Measurements from ENCODE around the gene ZNF883. TPM values are rescaled to one million over a fixed set of nuclear protein-coding genes. Genes with fewer than 3 reads are reported as not detected.
A peak's percentile ranks its signal among the peaks of the same experiment; 100 is the strongest.

Gene ZNF883
- polyA plus RNA-seq, 1 of the 3 experiments (the other 2 are of a cell fraction): 2.0 TPM

DNA sequence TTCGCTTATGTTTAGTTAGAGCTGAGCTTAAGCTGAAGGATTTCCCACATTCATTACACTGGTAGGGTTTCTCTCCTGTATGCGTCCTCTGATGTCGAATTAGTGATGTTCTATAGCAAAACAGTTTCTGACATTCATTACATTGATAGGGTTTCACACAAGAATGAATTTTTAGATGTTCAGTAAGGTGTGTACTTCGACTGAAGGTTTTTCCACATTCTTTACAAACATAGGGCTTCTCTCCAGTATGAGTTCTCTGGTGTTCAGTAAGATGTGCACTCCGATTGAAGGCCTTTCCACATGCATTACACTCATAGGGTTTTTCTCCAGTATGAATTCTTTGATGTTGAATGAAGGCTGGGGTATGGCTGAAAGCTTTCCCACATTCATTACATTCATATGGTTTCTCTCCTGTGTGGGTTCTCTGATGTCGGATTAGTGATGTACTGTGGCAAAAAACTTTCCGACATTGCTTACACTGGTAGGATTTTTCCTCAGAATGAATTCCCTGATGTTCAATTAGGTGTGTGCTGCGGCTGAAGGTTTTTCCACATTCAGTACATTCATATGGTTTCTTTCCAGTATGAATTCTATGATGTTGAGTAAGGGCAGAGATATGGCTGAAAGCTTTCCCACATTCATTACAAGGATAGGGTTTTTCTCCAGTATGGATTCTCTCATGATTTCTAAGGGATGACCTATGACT lies 14.6 kb downstream of the ZNF883 start:
- H4K20me1 ChIP-seq (ENCODE audit: insufficient read depth): no peaks in the 10 kb centered on the region
- H3F3A ChIP-seq (replicated peaks; ENCODE audit: insufficient read depth): no peaks in the 10 kb centered on the region
- no peaks in the 10 kb centered on the region for H3K79me2 ChIP-seq (ENCODE audit: insufficient read depth)
- peaks cover 36% of the 10 kb centered on the region for H3K9me3 ChIP-seq
- H3K4me1 ChIP-seq (ENCODE audit: control insufficient read depth in 1 of 2, insufficient read depth in 2 of 2, low read depth in 1 of 2, low read length in 1 of 2): no peaks in the 10 kb centered on the region
- 54% methylated on average over 8 of the region's 8 CpGs for WGBS (ENCODE audit: low lambda C conversion rate)
- no peak overlapping the region for H3K9ac ChIP-seq
- no peak overlapping the region for H3K27ac ChIP-seq (ENCODE audit: low read depth in 2 of 2, low read length in 1 of 2)
- H2AFZ ChIP-seq (ENCODE audit: low read depth): no peak overlapping the region
- no peaks in the 10 kb centered on the region for H3K9me2 ChIP-seq
- no peak for DNase-seq
- H3K27me3 ChIP-seq (ENCODE audit: insufficient read depth): no peaks in the 10 kb centered on the region
- no peak overlapping the region; a peak in 1 of 4 replicates for H3K4me3 ChIP-seq (ENCODE audit: low read depth in 2 of 2, low read length in 1 of 2)
- peaks cover 0 to 36% of the 10 kb centered on the region in 2 experiments for H3K36me3 ChIP-seq (replicated peaks in 1 of 2; ENCODE audit: control insufficient read depth in 1 of 2, insufficient read depth in 2 of 2, low read length in 1 of 2)
- POLR2A ChIA-PET: no interaction called here
- no peak overlapping the region for H3K4me2 ChIP-seq
- TF ChIP-seq, protein P1, sequence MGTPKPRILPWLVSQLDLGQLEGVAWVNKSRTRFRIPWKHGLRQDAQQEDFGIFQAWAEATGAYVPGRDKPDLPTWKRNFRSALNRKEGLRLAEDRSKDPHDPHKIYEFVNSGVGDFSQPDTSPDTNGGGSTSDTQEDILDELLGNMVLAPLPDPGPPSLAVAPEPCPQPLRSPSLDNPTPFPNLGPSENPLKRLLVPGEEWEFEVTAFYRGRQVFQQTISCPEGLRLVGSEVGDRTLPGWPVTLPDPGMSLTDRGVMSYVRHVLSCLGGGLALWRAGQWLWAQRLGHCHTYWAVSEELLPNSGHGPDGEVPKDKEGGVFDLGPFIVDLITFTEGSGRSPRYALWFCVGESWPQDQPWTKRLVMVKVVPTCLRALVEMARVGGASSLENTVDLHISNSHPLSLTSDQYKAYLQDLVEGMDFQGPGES (IDR thresholded peaks at IDR 0.05; ENCODE audit: low read depth, low read length): no peak
- TF ChIP-seq ELF1 (IDR thresholded peaks at IDR 0.05) (no peak), RFX5 (IDR thresholded peaks at IDR 0.05; ENCODE audit: low read length) (no peak), FOSL2 (IDR thresholded peaks at IDR 0.05; ENCODE audit: borderline replicate concordance, low read depth) (no peak), EP300 (IDR thresholded peaks at IDR 0.05; ENCODE audit: borderline replicate concordance in 1 of 2, low read depth in 1 of 2, low read length in 1 of 2) (no peak), RAD21 (IDR thresholded peaks at IDR 0.05; ENCODE audit: low read length) (no peak), FOXJ3 (CRISPR knock-in tag; IDR thresholded peaks at IDR 0.05) (no peak)
- TF ChIP-seq, protein P2, sequence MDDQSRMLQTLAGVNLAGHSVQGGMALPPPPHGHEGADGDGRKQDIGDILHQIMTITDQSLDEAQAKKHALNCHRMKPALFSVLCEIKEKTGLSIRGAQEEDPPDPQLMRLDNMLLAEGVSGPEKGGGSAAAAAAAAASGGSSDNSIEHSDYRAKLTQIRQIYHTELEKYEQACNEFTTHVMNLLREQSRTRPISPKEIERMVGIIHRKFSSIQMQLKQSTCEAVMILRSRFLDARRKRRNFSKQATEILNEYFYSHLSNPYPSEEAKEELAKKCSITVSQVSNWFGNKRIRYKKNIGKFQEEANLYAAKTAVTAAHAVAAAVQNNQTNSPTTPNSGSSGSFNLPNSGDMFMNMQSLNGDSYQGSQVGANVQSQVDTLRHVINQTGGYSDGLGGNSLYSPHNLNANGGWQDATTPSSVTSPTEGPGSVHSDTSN (IDR thresholded peaks at IDR 0.05): no peak
- CTCF ChIA-PET: no interaction called here

DNA sequence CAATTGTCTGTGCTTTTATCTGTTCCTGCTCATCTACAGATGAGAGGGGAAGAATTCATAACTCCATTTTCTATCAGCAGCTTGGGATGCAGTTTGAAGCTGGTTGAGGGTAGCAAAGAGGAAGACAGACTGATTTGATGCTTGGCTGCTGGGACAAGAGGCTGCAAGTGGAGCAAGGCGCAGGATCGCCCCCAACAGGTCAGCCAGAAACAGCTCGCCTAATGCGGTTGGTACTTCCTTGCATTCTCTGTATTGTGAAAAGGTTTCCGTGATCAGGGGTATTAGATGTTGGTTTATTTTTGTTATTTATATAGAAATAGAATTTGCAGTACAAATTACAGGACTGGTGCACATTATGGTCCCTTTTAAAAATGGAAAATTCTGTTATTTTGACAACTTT lies 40.6 kb downstream of the ZNF883 start:
- H3K9ac ChIP-seq: no peak overlapping the region
- 36% methylated on average over 5 of the region's 5 CpGs for WGBS (ENCODE audit: low lambda C conversion rate)
- H3K27me3 ChIP-seq (ENCODE audit: insufficient read depth): no peaks in the 10 kb centered on the region; the same call in 1 of the 2 replicates
- H3K9me2 ChIP-seq: no peaks in the 10 kb centered on the region
- no peaks in the 10 kb centered on the region for H3F3A ChIP-seq (replicated peaks; ENCODE audit: insufficient read depth)
- H2AFZ ChIP-seq (ENCODE audit: low read depth): no peak overlapping the region
- H3K4me1 ChIP-seq (ENCODE audit: control insufficient read depth in 1 of 2, insufficient read depth in 2 of 2, low read depth in 1 of 2, low read length in 1 of 2): no peaks in the 10 kb centered on the region
- no peak overlapping the region for H3K27ac ChIP-seq (ENCODE audit: low read depth in 2 of 2, low read length in 1 of 2)
- DNase-seq: peak; percentile 35
- no peaks in the 10 kb centered on the region for H3K9me3 ChIP-seq
- H3K4me2 ChIP-seq: no peak overlapping the region
- no peak overlapping the region; a peak in 1 of 4 replicates for H3K4me3 ChIP-seq (ENCODE audit: low read depth in 2 of 2, low read length in 1 of 2)
- CTCF ChIA-PET: interaction anchor here (0.5 to 3.2 kb wide), 25 partner anchors 9 to 483 kb away, joined by 3 to 21 read pairs (median 4); no protein-coding TSS in a partner anchor
- POLR2A ChIA-PET: no interaction called here
- no peaks in the 10 kb centered on the region for H3K79me2 ChIP-seq (ENCODE audit: insufficient read depth)
- H4K20me1 ChIP-seq (ENCODE audit: insufficient read depth): no peaks in the 10 kb centered on the region
- no peaks in the 10 kb centered on the region for H3K36me3 ChIP-seq (replicated peaks in 1 of 2; ENCODE audit: control insufficient read depth in 1 of 2, insufficient read depth in 2 of 2, low read length in 1 of 2)
- TF ChIP-seq, protein P2 (IDR thresholded peaks at IDR 0.05): no peak
- TF ChIP-seq RAD21 (IDR thresholded peaks at IDR 0.05; ENCODE audit: low read length) (peak; percentile 61), RFX5 (IDR thresholded peaks at IDR 0.05; ENCODE audit: low read length) (no peak), FOSL2 (IDR thresholded peaks at IDR 0.05; ENCODE audit: borderline replicate concordance, low read depth) (no peak), NFIC (IDR thresholded peaks at IDR 0.05; ENCODE audit: borderline replicate concordance) (no peak), NRF1 (IDR thresholded peaks at IDR 0.05; ENCODE audit: low read depth, low read length) (no peak), TCF12 (IDR thresholded peaks at IDR 0.05) (no peak), EP300 (IDR thresholded peaks at IDR 0.05; ENCODE audit: borderline replicate concordance in 1 of 2, low read depth in 1 of 2, low read length in 1 of 2) (no peak), EZH2phosphoT487 (IDR thresholded peaks at IDR 0.05; ENCODE audit: borderline replicate concordance, low read depth) (no peak), CHD2 (IDR thresholded peaks at IDR 0.05; ENCODE audit: low read length, partially characterized antibody) (no peak), SMC3 (IDR thresholded peaks at IDR 0.05; ENCODE audit: low read depth, low read length) (peak; percentile 14; the same call in 1 of the 2 replicates)
- TF ChIP-seq, protein P3, sequence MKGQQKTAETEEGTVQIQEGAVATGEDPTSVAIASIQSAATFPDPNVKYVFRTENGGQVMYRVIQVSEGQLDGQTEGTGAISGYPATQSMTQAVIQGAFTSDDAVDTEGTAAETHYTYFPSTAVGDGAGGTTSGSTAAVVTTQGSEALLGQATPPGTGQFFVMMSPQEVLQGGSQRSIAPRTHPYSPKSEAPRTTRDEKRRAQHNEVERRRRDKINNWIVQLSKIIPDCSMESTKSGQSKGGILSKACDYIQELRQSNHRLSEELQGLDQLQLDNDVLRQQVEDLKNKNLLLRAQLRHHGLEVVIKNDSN (IDR thresholded peaks at IDR 0.05; ENCODE audit: borderline replicate concordance, low read depth): no peak
- TF ChIP-seq, protein P4, sequence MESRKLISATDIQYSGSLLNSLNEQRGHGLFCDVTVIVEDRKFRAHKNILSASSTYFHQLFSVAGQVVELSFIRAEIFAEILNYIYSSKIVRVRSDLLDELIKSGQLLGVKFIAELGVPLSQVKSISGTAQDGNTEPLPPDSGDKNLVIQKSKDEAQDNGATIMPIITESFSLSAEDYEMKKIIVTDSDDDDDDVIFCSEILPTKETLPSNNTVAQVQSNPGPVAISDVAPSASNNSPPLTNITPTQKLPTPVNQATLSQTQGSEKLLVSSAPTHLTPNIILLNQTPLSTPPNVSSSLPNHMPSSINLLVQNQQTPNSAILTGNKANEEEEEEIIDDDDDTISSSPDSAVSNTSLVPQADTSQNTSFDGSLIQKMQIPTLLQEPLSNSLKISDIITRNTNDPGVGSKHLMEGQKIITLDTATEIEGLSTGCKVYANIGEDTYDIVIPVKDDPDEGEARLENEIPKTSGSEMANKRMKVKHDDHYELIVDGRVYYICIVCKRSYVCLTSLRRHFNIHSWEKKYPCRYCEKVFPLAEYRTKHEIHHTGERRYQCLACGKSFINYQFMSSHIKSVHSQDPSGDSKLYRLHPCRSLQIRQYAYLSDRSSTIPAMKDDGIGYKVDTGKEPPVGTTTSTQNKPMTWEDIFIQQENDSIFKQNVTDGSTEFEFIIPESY (IDR thresholded peaks at IDR 0.05; ENCODE audit: borderline replicate concordance, low read depth): no peak
- TF ChIP-seq, protein P5, sequence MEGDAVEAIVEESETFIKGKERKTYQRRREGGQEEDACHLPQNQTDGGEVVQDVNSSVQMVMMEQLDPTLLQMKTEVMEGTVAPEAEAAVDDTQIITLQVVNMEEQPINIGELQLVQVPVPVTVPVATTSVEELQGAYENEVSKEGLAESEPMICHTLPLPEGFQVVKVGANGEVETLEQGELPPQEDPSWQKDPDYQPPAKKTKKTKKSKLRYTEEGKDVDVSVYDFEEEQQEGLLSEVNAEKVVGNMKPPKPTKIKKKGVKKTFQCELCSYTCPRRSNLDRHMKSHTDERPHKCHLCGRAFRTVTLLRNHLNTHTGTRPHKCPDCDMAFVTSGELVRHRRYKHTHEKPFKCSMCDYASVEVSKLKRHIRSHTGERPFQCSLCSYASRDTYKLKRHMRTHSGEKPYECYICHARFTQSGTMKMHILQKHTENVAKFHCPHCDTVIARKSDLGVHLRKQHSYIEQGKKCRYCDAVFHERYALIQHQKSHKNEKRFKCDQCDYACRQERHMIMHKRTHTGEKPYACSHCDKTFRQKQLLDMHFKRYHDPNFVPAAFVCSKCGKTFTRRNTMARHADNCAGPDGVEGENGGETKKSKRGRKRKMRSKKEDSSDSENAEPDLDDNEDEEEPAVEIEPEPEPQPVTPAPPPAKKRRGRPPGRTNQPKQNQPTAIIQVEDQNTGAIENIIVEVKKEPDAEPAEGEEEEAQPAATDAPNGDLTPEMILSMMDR (IDR thresholded peaks at IDR 0.05): peak; percentile 24; the same call in 1 of the 2 replicates

Data from SK-N-SH (cell line).